CD14-positive monocyte (primary cell): Measurements from ENCODE around the gene APLP1. TPM values are rescaled to one million over a fixed set of nuclear protein-coding genes. Genes with fewer than 3 reads are reported as not detected.

Experiments used
- DNase-seq, 3 donors: peaks; one replicate each; pipeline ENCODE4 v3.0.0-alpha.2; 2011 to 2022
- H2AFZ ChIP-seq: 2 replicates; pipeline ENCODE4 v1.6.0; 2012; ENCODE audit warnings: mild to moderate bottlenecking, low read depth, low read length, inconsistent platforms; ENCODE audit not compliant: insufficient read depth, poor library complexity, severe bottlenecking
- H3K27ac ChIP-seq, 2 donors: 1 replicate in 1 of 2; 2 replicates in 1 of 2; pipeline ENCODE4 v1.5.1; 2012 to 2013; ENCODE audit warnings: low read length in 2 of 2, control low read depth in 1 of 2, inconsistent platforms in 1 of 2, low read depth in 1 of 2, mild to moderate bottlenecking in 1 of 2
- H3K27me3 ChIP-seq, 2 donors: one replicate each; pipeline versions ENCODE4 v1.6.0 to v1.6.1; 2011 to 2013; ENCODE audit warnings: low read length in 2 of 2; ENCODE audit not compliant: control insufficient read depth in 2 of 2, insufficient read depth in 2 of 2
- H3K36me3 ChIP-seq, 2 donors: replicated peaks in 1 of 2; 1 replicate in 1 of 2; 2 replicates in 1 of 2; pipeline versions ENCODE4 v1.5.1 to v1.6.1; 2012 to 2013; ENCODE audit warnings: low read length in 2 of 2, control low read depth in 1 of 2, inconsistent platforms in 1 of 2, mild to moderate bottlenecking in 1 of 2; ENCODE audit not compliant: insufficient read depth in 2 of 2, control insufficient read depth in 1 of 2
- H3K4me1 ChIP-seq, 2 donors: 1 replicate in 1 of 2; 2 replicates in 1 of 2; pipeline versions ENCODE4 v1.5.1 to v1.6.1; 2012 to 2013; ENCODE audit warnings: low read length in 2 of 2, control low read depth in 1 of 2, inconsistent platforms in 1 of 2, mild to moderate bottlenecking in 1 of 2, moderate library complexity in 1 of 2; ENCODE audit not compliant: insufficient read depth in 2 of 2, control insufficient read depth in 1 of 2
- H3K4me2 ChIP-seq: replicated peaks from 2 replicates; pipeline ENCODE3; 2012; ENCODE audit warnings: low read length, moderate library complexity, mild to moderate bottlenecking; ENCODE audit not compliant: poor library complexity, severe bottlenecking; ENCODE audit errors: extremely low read depth
- H3K4me3 ChIP-seq, 3 experiments: fragments of 200-600 bp in 1 of 3; sonication (generic) in 1 of 3; replicated peaks in 1 of 3; 1 replicate in 2 of 3; 2 replicates in 1 of 3; pipeline ENCODE4 v1.5.1; 2011 to 2013; ENCODE audit warnings: low read length in 3 of 3, mild to moderate bottlenecking in 3 of 3, control low read depth in 2 of 3, low read depth in 2 of 3, inconsistent platforms in 1 of 3, moderate library complexity in 1 of 3
- H3K79me2 ChIP-seq: 2 replicates; pipeline ENCODE4 v1.6.0; 2012; ENCODE audit warnings: mild to moderate bottlenecking, control low read depth, inconsistent platforms, low read length, moderate library complexity; ENCODE audit not compliant: insufficient read depth
- H3K9ac ChIP-seq: 2 replicates; pipeline ENCODE4 v1.6.0; 2017; ENCODE audit warnings: low read length, mild to moderate bottlenecking; ENCODE audit not compliant: insufficient read depth, poor library complexity, severe bottlenecking
- H3K9me3 ChIP-seq, 2 donors: replicated peaks in 1 of 2; 1 replicate in 1 of 2; 2 replicates in 1 of 2; pipeline versions ENCODE4 v1.5.1 to v1.6.1; 2012 to 2013; ENCODE audit warnings: low read length in 2 of 2, control low read depth in 1 of 2; ENCODE audit not compliant: control insufficient read depth in 1 of 2, insufficient read depth in 1 of 2
- H4K20me1 ChIP-seq: 2 replicates; pipeline ENCODE4 v1.6.0; 2012; ENCODE audit warnings: mild to moderate bottlenecking, low read length, control low read depth, moderate library complexity; ENCODE audit not compliant: insufficient read depth
- H3K27ac Mint-ChIP-seq, 7 donors: one replicate each; pipeline ENCODE4 v1.8.0; 2020; ENCODE audit warnings: mild to moderate bottlenecking in 7 of 7, mixed read lengths in 7 of 7, moderate library complexity in 6 of 7, inconsistent platforms in 2 of 7
- H3K27me3 Mint-ChIP-seq, 3 donors: one replicate each; pipeline ENCODE4 v1.8.0; 2021 to 2022; ENCODE audit warnings: low read depth in 3 of 3, mild to moderate bottlenecking in 3 of 3, mixed read lengths in 3 of 3, moderate library complexity in 3 of 3, inconsistent platforms in 1 of 3
- H3K36me3 Mint-ChIP-seq, 2 donors: one replicate each; pipeline ENCODE4 v1.8.0; 2020; ENCODE audit warnings: mixed read lengths in 2 of 2, inconsistent platforms in 1 of 2, mild to moderate bottlenecking in 1 of 2
- H3K4me1 Mint-ChIP-seq: one replicate; pipeline ENCODE4 v1.8.0; 2020; ENCODE audit warnings: mild to moderate bottlenecking, mixed read lengths
- H3K4me3 Mint-ChIP-seq, 2 donors: one replicate each; pipeline ENCODE4 v1.8.0; 2020; ENCODE audit warnings: mild to moderate bottlenecking in 2 of 2, mixed read lengths in 2 of 2, moderate library complexity in 1 of 2
- H3K9me3 Mint-ChIP-seq, 7 donors: one replicate each; pipeline ENCODE4 v1.8.0; 2020 to 2022; ENCODE audit warnings: mixed read lengths in 7 of 7, mild to moderate bottlenecking in 6 of 7, moderate library complexity in 6 of 7, inconsistent platforms in 2 of 7
- CTCF ChIP-seq: fragments of 200-600 bp; IDR thresholded peaks from one replicate; pipeline ENCODE4 v1.8.0; 2022; ENCODE audit warnings: antibody characterized with exemption, mild to moderate bottlenecking
- WGBS: methylation state at CpG from one replicate; pipeline ENCODE4 v1.1.5; 2013; ENCODE audit warnings: missing lambda C conversion rate; ENCODE audit not compliant: insufficient coverage; 5-methylcytosine and 5-hydroxymethylcytosine counted together
- intact Hi-C, 2 donors: fragments of 100-400 bp; cut with micrococcal nuclease; formaldehyde crosslinking; loops; one replicate each; pipeline versions ENCODE4 v1.15.0 to v1.15.1; 2023
- polyA plus RNA-seq, 3 donors: library from polyadenylated mRNA; depleted of rRNA in 1 of 3; unstranded in 2 of 3; stranded (reverse) in 1 of 3; fragments of 300-500 nt in 2 of 3; fragments of >200 nt in 1 of 3; fragmentation: Illumina TruSeq in 2 of 3; gene quantifications; 1 replicate in 2 of 3; 2 replicates in 1 of 3; pipeline ENCODE4 v1.2.3, GENCODE V29; 2012 to 2021

Gene APLP1
- polyA plus RNA-seq, 3 donors = not detected

GRCh38 chr19:35856546-35857149 is 11.7 kb upstream of the APLP1 start, which contains the start of gene KIRREL2:
TSS of gene KIRREL2 (plus strand) at chr19:35856911. CDS start at chr19:35857120, 209 bp downstream.
- WGBS = under 1% methylated on average over 42 of the region's 42 CpGs
- H4K20me1 ChIP-seq = no peaks in the 10 kb centered on the region
- no peaks in the 10 kb centered on the region for H3K36me3 Mint-ChIP-seq
- H3K4me3 ChIP-seq = peak within 1 kb of the TSS; percentile 36 to 74 (median 37)
- no peak within 1 kb of the TSS for H3K27ac ChIP-seq
- H2AFZ ChIP-seq = peak within 1 kb of the TSS; percentile 76
- intact Hi-C loops = no loop called here
- peak within 1 kb of the TSS; percentile 74 to 88 for H3K4me3 Mint-ChIP-seq
- peak within 1 kb of the TSS; percentile 57 for H3K9ac ChIP-seq
- peaks cover 6% of the 10 kb centered on the region for H3K4me1 Mint-ChIP-seq
- peaks cover 0 to 13% of the 10 kb centered on the region in 2 donors for H3K9me3 ChIP-seq
- no peaks in the 10 kb centered on the region for H3K36me3 ChIP-seq
- no peaks in the 10 kb centered on the region for H3K79me2 ChIP-seq
- DNase-seq = no peak
- H3K27ac Mint-ChIP-seq = no peak within 1 kb of the TSS
- peak within 1 kb of the TSS; percentile 82 for H3K4me2 ChIP-seq
- peaks cover 0 to 24% (median 6%) of the 10 kb centered on the region in 7 donors for H3K9me3 Mint-ChIP-seq
- H3K4me1 ChIP-seq = peaks cover 5 to 14% of the 10 kb centered on the region in 2 donors
- H3K27me3 ChIP-seq = peaks cover 32 to 77% of the 10 kb centered on the region in 2 donors
- H3K27me3 Mint-ChIP-seq = peaks cover 73 to 100% (median 83%) of the 10 kb centered on the region in 3 donors
- no peak for TF ChIP-seq CTCF

- Histone ChIP-seq H3K9me3 (peaks cover 0 to 13% of the 10 kb centered on the region in 2 donors), H3K79me2 (no peaks in the 10 kb centered on the region), H3K27ac (no peak overlapping the region), H4K20me1 (no peaks in the 10 kb centered on the region), H3K4me3 (no peak overlapping the region), H3K36me3 (no peaks in the 10 kb centered on the region), H3K27me3 (peaks cover 32 to 84% of the 10 kb centered on the region in 2 donors), H3K4me1 (peaks cover 5 to 14% of the 10 kb centered on the region in 2 donors), H3K9ac (no peak overlapping the region), H3K4me2 (no peak overlapping the region), H2AFZ (no peak overlapping the region)
- 88% methylated on average over 6 of the region's 6 CpGs for WGBS
- intact Hi-C loops = no loop called here
- peak overlapping the region in 1 of 2 donors; percentile 49 for H3K4me3 Mint-ChIP-seq
- H3K27me3 Mint-ChIP-seq = peaks cover 83 to 99% (median 83%) of the 10 kb centered on the region in 3 donors
- no peak for DNase-seq
- peaks cover 6% of the 10 kb centered on the region for H3K4me1 Mint-ChIP-seq
- no peak for TF ChIP-seq CTCF
- H3K36me3 Mint-ChIP-seq = no peaks in the 10 kb centered on the region
- peaks cover 0 to 24% (median 7%) of the 10 kb centered on the region in 7 donors for H3K9me3 Mint-ChIP-seq
- no peak overlapping the region for H3K27ac Mint-ChIP-seq
These were observed 10.1 kb upstream of the APLP1 start for GRCh38 chr19:35858311-35858710.
